ENCODE results near the gene MYO10. TPM values are rescaled to one million over a fixed set of nuclear protein-coding genes. Genes with fewer than 3 reads are reported as not detected.
A peak's percentile ranks its signal among the peaks of the same experiment; 100 is the strongest.

Gene MYO10
- total RNA-seq, 4 donors from 2014 or later, result 21.0 to 29.8 (median 27.3) TPM

DNA sequence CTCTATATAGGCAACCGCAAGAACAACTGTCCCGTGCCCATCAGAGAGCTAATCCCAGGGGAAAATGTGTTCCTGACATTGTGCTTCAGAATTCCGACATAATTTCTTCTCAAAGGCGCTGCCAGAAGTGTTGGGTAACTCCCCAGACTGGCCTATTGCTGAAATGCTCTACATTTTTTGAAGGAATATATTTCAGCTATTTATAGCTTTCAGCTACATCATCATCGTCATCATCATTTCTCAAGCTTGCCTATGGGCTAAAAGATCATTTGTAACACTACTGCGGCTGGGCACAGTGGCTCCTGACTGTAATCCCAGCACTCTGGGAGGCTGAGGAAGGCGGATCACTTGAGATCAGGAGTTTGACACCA, 49.7 kb downstream of the MYO10 start:
- H3K27ac ChIP-seq, result peak overlapping the region in 1 of 4 donors; percentile 43
- TF ChIP-seq POLR2A (IDR thresholded peaks at IDR 0.05) (no peak), CTCF (IDR thresholded peaks at IDR 0.05) (no peak)
- no peak for DNase-seq
- intact Hi-C loops (cut with DNase I), result no loop called here
- no peak overlapping the region for H3K4me3 ChIP-seq
- no peaks in the 10 kb centered on the region for H3K9me3 ChIP-seq
- H3K36me3 ChIP-seq, result no peaks in the 10 kb centered on the region
- 68 to 88% methylated on average over 7 of the region's 7 CpGs for WGBS, 2 donors
- no peaks in the 10 kb centered on the region for H3K27me3 ChIP-seq
- peaks cover 0 to 58% (median 15%) of the 10 kb centered on the region in 3 donors for H3K4me1 ChIP-seq

GRCh38 chr5:16885635-16886365, 50.3 kb downstream of the MYO10 start:
- no peaks in the 10 kb centered on the region for H3K36me3 ChIP-seq
- H3K9me3 ChIP-seq, result no peaks in the 10 kb centered on the region
- H3K27me3 ChIP-seq, result no peaks in the 10 kb centered on the region
- H3K4me3 ChIP-seq, result no peak overlapping the region
- TF ChIP-seq CTCF (IDR thresholded peaks at IDR 0.05) (no peak), POLR2A (IDR thresholded peaks at IDR 0.05) (no peak)
- H3K27ac ChIP-seq, result peak overlapping the region in 3 of 4 donors; percentile 3 to 59 (median 43)
- intact Hi-C loops (cut with DNase I), result no loop called here
- H3K4me1 ChIP-seq, result peaks cover 0 to 63% (median 16%) of the 10 kb centered on the region in 3 donors
- DNase-seq, result no peak
- 80 to 81% methylated on average over 12 to 13 of the region's 13 CpGs for WGBS, 2 donors

GRCh38 chr5:16884595-16884994, 51.5 kb downstream of the MYO10 start:
- intact Hi-C loops (cut with DNase I), result no loop called here
- H3K4me3 ChIP-seq, result no peak overlapping the region
- TF ChIP-seq POLR2A (IDR thresholded peaks at IDR 0.05), result no peak
- TF ChIP-seq CTCF (IDR thresholded peaks at IDR 0.05), result no peak
- DNase-seq, result no peak
- H3K27me3 ChIP-seq, result no peaks in the 10 kb centered on the region
- H3K9me3 ChIP-seq, result no peaks in the 10 kb centered on the region
- H3K4me1 ChIP-seq, result peaks cover 0 to 59% (median 16%) of the 10 kb centered on the region in 3 donors
- H3K27ac ChIP-seq, result peak overlapping the region in 3 of 4 donors; percentile 7 to 43 (median 7)
- no peaks in the 10 kb centered on the region for H3K36me3 ChIP-seq
- 27 to 28% methylated on average over 4 of the region's 4 CpGs for WGBS, 2 donors

- H3K27me3 ChIP-seq, result no peaks in the 10 kb centered on the region
- no peak for DNase-seq
- intact Hi-C loops (cut with DNase I), result no loop called here
- H3K27ac ChIP-seq, result no peak overlapping the region
- H3K4me3 ChIP-seq, result no peak overlapping the region
- H3K36me3 ChIP-seq, result no peaks in the 10 kb centered on the region
- TF ChIP-seq CTCF (IDR thresholded peaks at IDR 0.05) (no peak), POLR2A (IDR thresholded peaks at IDR 0.05) (no peak)
- peaks cover 0 to 52% (median 16%) of the 10 kb centered on the region in 3 donors for H3K4me1 ChIP-seq
- WGBS, 2 donors, result 70 to 75% methylated on average over 3 to 6 of the region's 6 CpGs
- no peaks in the 10 kb centered on the region for H3K9me3 ChIP-seq
Measured at GRCh38 chr5:16883806-16884205, 52.3 kb downstream of the MYO10 start.

DNA sequence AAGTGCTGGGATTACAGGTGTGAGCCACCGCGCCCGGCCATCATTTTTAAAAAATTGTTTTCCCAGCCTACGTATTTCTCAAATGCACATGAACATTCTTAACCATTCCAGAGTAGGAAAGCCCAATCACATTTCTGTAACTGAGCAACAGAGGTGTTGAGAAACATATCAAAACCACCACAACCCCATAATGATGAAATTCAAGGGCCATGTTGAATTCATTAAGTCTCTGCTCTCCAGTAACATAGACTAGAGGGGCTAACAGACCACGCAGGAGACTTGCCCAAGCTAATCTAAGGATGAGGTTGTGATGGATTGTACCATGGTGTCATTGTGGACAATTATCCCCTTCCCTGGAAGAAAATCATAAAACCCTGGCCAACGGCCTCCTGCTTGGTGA, 52.9 kb downstream of the MYO10 start:
- H3K27me3 ChIP-seq, result no peaks in the 10 kb centered on the region
- TF ChIP-seq CTCF (IDR thresholded peaks at IDR 0.05) (no peak), POLR2A (IDR thresholded peaks at IDR 0.05) (no peak)
- intact Hi-C loops (cut with DNase I), result no loop called here
- H3K4me1 ChIP-seq, result peaks cover 0 to 45% (median 16%) of the 10 kb centered on the region in 3 donors
- peak overlapping the region in 1 of 4 donors; percentile 40 for H3K27ac ChIP-seq
- H3K9me3 ChIP-seq, result no peaks in the 10 kb centered on the region
- no peak for DNase-seq
- no peaks in the 10 kb centered on the region for H3K36me3 ChIP-seq
- WGBS, 2 donors, result 84 to 89% methylated on average over 6 of the region's 6 CpGs
- no peak overlapping the region for H3K4me3 ChIP-seq
